K562 (cell line): ENCODE results near the gene RIPOR2. TPM values are rescaled to one million over a fixed set of nuclear protein-coding genes. Genes with fewer than 3 reads are reported as not detected.
A peak's percentile ranks its signal among the peaks of the same experiment; 100 is the strongest.

Experiments used
- CCAR2 ChIP-seq: fragments of 200-400 bp; formaldehyde crosslinking; IDR thresholded peaks from 2 replicates; pipeline ENCODE4 v1.6.1; 2017; ENCODE audit warnings: mild to moderate bottlenecking, low read depth, low read length
- ELF2 ChIP-seq: fragments of 250-450 bp; sonication (Bioruptor Pico); IDR thresholded peaks from 2 replicates; pipeline ENCODE4 v1.5.0; 2021; ENCODE audit warnings: mild to moderate bottlenecking
- GABPA ChIP-seq: fragments of 200-800 bp; sonication (Bioruptor generic); conservative IDR thresholded peaks from 2 replicates; pipeline ENCODE4 v1.6.1; 2016; ENCODE audit warnings: low read depth, missing genetic modification characterization, missing compliant biosample characterization
- HDAC2 ChIP-seq: fragments of 450-650 bp; IDR thresholded peaks from 2 replicates; pipeline ENCODE4 v1.6.1; 2016; ENCODE audit warnings: mild to moderate bottlenecking
- KDM1A ChIP-seq, 2 experiments: fragments of 450-650 bp; IDR thresholded peaks; 2 replicates each; pipeline ENCODE4 v1.6.1; 2016; ENCODE audit warnings: mild to moderate bottlenecking in 2 of 2
- KLF10 ChIP-seq: fragments of 250-450 bp; sonication (Bioruptor Pico); IDR thresholded peaks from 2 replicates; pipeline ENCODE4 v1.6.1; 2021; ENCODE audit warnings: matching md5 sums
- MAFF ChIP-seq: IDR thresholded peaks from 2 replicates; pipeline ENCODE4 v1.6.1; 2012; ENCODE audit warnings: low read length, improper control_type of control experiment
- MITF ChIP-seq: IDR thresholded peaks from 2 replicates; pipeline ENCODE4 v1.6.1; 2014; ENCODE audit warnings: antibody characterized with exemption
- MLX ChIP-seq, 2 experiments: fragments of 450-650 bp in 1 of 2; sonication (generic) in 1 of 2; formaldehyde crosslinking; conservative IDR thresholded peaks; 2 replicates each; pipeline versions ENCODE4 v1.4.0 to v1.8.1; 2020 to 2022; ENCODE audit warnings: mild to moderate bottlenecking in 1 of 2, missing genetic modification reagents in 1 of 2
- RB1 ChIP-seq: fragments of 450-650 bp; IDR thresholded peaks from 2 replicates; pipeline ENCODE4 v1.6.1; 2017; ENCODE audit warnings: low read depth, mild to moderate bottlenecking
- USF2 ChIP-seq: sonication (generic); formaldehyde crosslinking; IDR thresholded peaks from 2 replicates; pipeline ENCODE4 v1.5.0; 2020; ENCODE audit warnings: missing genetic modification reagents
- ZNF197 ChIP-seq: fragments of 200-800 bp; sonication (Bioruptor generic); IDR thresholded peaks from 2 replicates; pipeline ENCODE4 v1.6.1; 2016; ENCODE audit warnings: low read depth, missing genetic modification characterization, missing compliant biosample characterization
- ZNF23 ChIP-seq: fragments of 250-450 bp; sonication (Bioruptor Pico); IDR thresholded peaks from 2 replicates; pipeline ENCODE4 v1.4.0; 2020; ENCODE audit warnings: mild to moderate bottlenecking
- ZNF311 ChIP-seq: fragments of 250-450 bp; sonication (Bioruptor Pico); IDR thresholded peaks from 2 replicates; pipeline ENCODE4 v1.4.0; 2020; ENCODE audit warnings: mild to moderate bottlenecking, moderate library complexity
- ZNF316 ChIP-seq: fragments of 450-650 bp; IDR thresholded peaks from 2 replicates; pipeline ENCODE4 v1.6.1; 2016
- polyA plus RNA-seq, 8 experiments: library from polyadenylated mRNA; depleted of rRNA in 4 of 8; stranded (reverse) in 5 of 8; unstranded in 3 of 8; fragments of >200 nt; fragmentation: Nextera tagmentation in 2 of 8; fragmentation: Illumina TruSeq in 1 of 8; extraction: Ambion mirVana in 2 of 8; extraction: Trizol in 1 of 8; gene quantifications; 2 replicates each; pipeline versions ENCODE4 v1.2.1 to v1.2.3, GENCODE V29; 2011 to 2014; ENCODE audit warnings: inconsistent platforms in 1 of 8, missing spikeins in 1 of 8
- total RNA-seq, 7 experiments: library from RNA; depleted of rRNA in 6 of 7; stranded (reverse); fragments of >200 nt in 6 of 7; fragmentation: Illumina TruSeq in 2 of 7; extraction: Trizol in 2 of 7; gene quantifications; 2 replicates each; pipeline versions ENCODE4 v1.2.1 to v1.2.3, GENCODE V29; 2011 to 2021; ENCODE audit warnings: low replicate concordance in 1 of 7

The RIPOR2 gene
- total and polyA plus RNA-seq, 9 of the 15 experiments (the other 6 are each of a cell fraction or from before 2014, with no cell fraction given) = 0.04 to 1.0 (median 0.47) TPM; not detected in 2

- no peak for TF ChIP-seq MITF
- TF ChIP-seq ELF2 (CRISPR knock-in tag) = no peak
- TF ChIP-seq RB1 = no peak
- no peak for TF ChIP-seq KDM1A (IDR thresholded peaks at IDR 0.05)
- TF ChIP-seq ZNF23 (CRISPR knock-in tag) = no peak
- TF ChIP-seq GABPA (tag) = no peak
- no peak for TF ChIP-seq KLF10 (CRISPR knock-in tag)
- no peak for TF ChIP-seq MLX (CRISPR knock-in tag; conservative IDR thresholded peaks at IDR 0.05)
- TF ChIP-seq USF2 (CRISPR knock-in tag) = no peak
- TF ChIP-seq ZNF311 (CRISPR knock-in tag) = no peak
- TF ChIP-seq MAFF = peak; percentile 35; the same call in 1 of the 2 replicates
- no peak for TF ChIP-seq CCAR2
- no peak for TF ChIP-seq HDAC2
- TF ChIP-seq ZNF316 = peak; percentile 67
- no peak for TF ChIP-seq ZNF197 (CRISPR knock-in tag)
These were observed 33.6 kb upstream of the RIPOR2 start (continued) for GRCh38 chr6:24969343-24969860.
